Liver (tissue), 9 donors: ENCODE results near the gene ACTN2. TPM values are rescaled to one million over a fixed set of nuclear protein-coding genes. Genes with fewer than 3 reads are reported as not detected.
A peak's percentile ranks its signal among the peaks of the same experiment; 100 is the strongest.

ENCODE experiments used
- DNase-seq: peaks from one replicate; pipeline ENCODE4 v3.0.0-alpha.2; 2017; ENCODE audit warnings: low spot score
- H3K27ac ChIP-seq, 2 donors: one replicate each; pipeline ENCODE4 v1.7.0; 2013; ENCODE audit warnings: inconsistent platforms in 2 of 2, low read length in 2 of 2, control low read depth in 1 of 2, low read depth in 1 of 2, mild to moderate bottlenecking in 1 of 2
- H3K27me3 ChIP-seq, 4 donors: one replicate each; pipeline versions ENCODE4 v1.6.1 to v1.7.0; 2013; ENCODE audit warnings: low read length in 3 of 4, inconsistent platforms in 1 of 4, mild to moderate bottlenecking in 1 of 4, moderate library complexity in 1 of 4; ENCODE audit not compliant: control insufficient read depth in 4 of 4, insufficient read depth in 4 of 4
- H3K36me3 ChIP-seq, 4 donors: one replicate each; pipeline versions ENCODE4 v1.6.1 to v1.7.0; 2013; ENCODE audit warnings: low read length in 3 of 4, mild to moderate bottlenecking in 3 of 4, low read depth in 1 of 4, moderate library complexity in 1 of 4; ENCODE audit not compliant: control insufficient read depth in 4 of 4, insufficient read depth in 3 of 4
- H3K4me1 ChIP-seq, 4 donors: one replicate each; pipeline versions ENCODE4 v1.6.1 to v1.7.0; 2013; ENCODE audit warnings: low read length in 3 of 4, mild to moderate bottlenecking in 3 of 4, moderate library complexity in 1 of 4; ENCODE audit not compliant: control insufficient read depth in 4 of 4, insufficient read depth in 4 of 4
- H3K4me3 ChIP-seq, 3 donors: one replicate each; pipeline versions ENCODE4 v1.6.1 to v1.7.0; 2013; ENCODE audit warnings: low read length in 3 of 3, control low read depth in 1 of 3, low read depth in 1 of 3, mild to moderate bottlenecking in 1 of 3
- H3K9ac ChIP-seq, 2 donors: one replicate each; pipeline ENCODE4 v1.7.0; 2013; ENCODE audit warnings: low read length in 2 of 2, mild to moderate bottlenecking in 2 of 2, moderate library complexity in 2 of 2, control low read depth in 1 of 2, low read depth in 1 of 2
- H3K9me3 ChIP-seq, 4 donors: one replicate each; pipeline versions ENCODE4 v1.6.1 to v1.7.0; 2013; ENCODE audit warnings: low read length in 3 of 4; ENCODE audit not compliant: control insufficient read depth in 4 of 4
- ATF3 ChIP-seq: IDR thresholded peaks from 2 replicates; pipeline ENCODE4 v1.6.1; 2016; ENCODE audit warnings: antibody characterized with exemption
- CTCF ChIP-seq: fragments of 150-350 bp; IDR thresholded peaks from 2 replicates; pipeline ENCODE4 v1.5.1; 2017; ENCODE audit warnings: improper control_type of control experiment, low read depth, low read length; ENCODE audit not compliant: missing input control
- EGR1 ChIP-seq, 2 donors: IDR thresholded peaks; 2 replicates each; pipeline ENCODE4 v1.6.1; 2016 to 2018; ENCODE audit warnings: antibody characterized with exemption in 2 of 2, low read depth in 2 of 2
- GABPA ChIP-seq, 2 donors: IDR thresholded peaks in 1 of 2; conservative IDR thresholded peaks in 1 of 2; 2 replicates each; pipeline ENCODE4 v1.6.1; 2016; ENCODE audit warnings: antibody characterized with exemption in 2 of 2, mild to moderate bottlenecking in 1 of 2, moderate library complexity in 1 of 2
- HNF4A ChIP-seq, 2 donors: conservative IDR thresholded peaks; 2 replicates each; pipeline ENCODE4 v1.6.1; 2016; ENCODE audit warnings: antibody characterized with exemption in 2 of 2, mild to moderate bottlenecking in 2 of 2
- JUND ChIP-seq, 2 donors: IDR thresholded peaks; 2 replicates each; pipeline ENCODE4 v1.6.1; 2016; ENCODE audit warnings: antibody characterized with exemption in 2 of 2
- RAD21 ChIP-seq, 2 donors: IDR thresholded peaks; 2 replicates each; pipeline ENCODE4 v1.6.1; 2016; ENCODE audit warnings: antibody characterized with exemption in 2 of 2, mild to moderate bottlenecking in 2 of 2
- REST ChIP-seq: IDR thresholded peaks from 2 replicates; pipeline ENCODE4 v1.6.1; 2016; ENCODE audit warnings: antibody characterized with exemption, mild to moderate bottlenecking
- SP1 ChIP-seq: IDR thresholded peaks from 2 replicates; pipeline ENCODE4 v1.6.1; 2018; ENCODE audit warnings: antibody characterized with exemption, mild to moderate bottlenecking
- TAF1 ChIP-seq: conservative IDR thresholded peaks from 2 replicates; pipeline ENCODE4 v1.6.1; 2016; ENCODE audit warnings: antibody characterized with exemption, mild to moderate bottlenecking
- YY1 ChIP-seq: IDR thresholded peaks from 2 replicates; pipeline ENCODE4 v1.6.1; 2016; ENCODE audit warnings: antibody characterized with exemption, mild to moderate bottlenecking
- whole genome bisulfite sequencing: extraction: QIAGEN DNeasy Blood & Tissue Kit; methylation state at CpG from one replicate; pipeline ENCODE4 v1.1.7; 2013; 5-methylcytosine and 5-hydroxymethylcytosine counted together
- polyA plus RNA-seq, 2 donors: library from polyadenylated mRNA; stranded (reverse) in 1 of 2; unstranded in 1 of 2; fragments of 200-250 nt in 1 of 2; fragments of >200 nt in 1 of 2; fragmentation: Nextera tagmentation in 1 of 2; extraction: Ambion mirVana in 1 of 2; gene quantifications; one replicate each; pipeline versions ENCODE4 v1.2.1 to v1.2.3, GENCODE V29; 2013 to 2015
- total RNA-seq, 2 donors: library from RNA; depleted of rRNA; stranded (reverse); fragments of >200 nt; gene quantifications; one replicate each; pipeline ENCODE4 v1.2.3, GENCODE V29; 2014
- TF ChIP-seq, protein P1 (sequence below): IDR thresholded peaks from 2 replicates; pipeline ENCODE4 v1.6.1; 2016; ENCODE audit warnings: antibody characterized with exemption
- TF ChIP-seq, protein P2 (sequence below): IDR thresholded peaks from 2 replicates; pipeline ENCODE4 v1.6.1; 2016; ENCODE audit warnings: antibody characterized with exemption
- donor health status: healthy.
- donor health status: healthy.
- donor health status: healthy.
- donor health status: healthy.
- donor health status: healthy.

The ACTN2 gene
- total and polyA plus RNA-seq, 4 donors: 0.08 to 0.81 (median 0.15) TPM

DNA sequence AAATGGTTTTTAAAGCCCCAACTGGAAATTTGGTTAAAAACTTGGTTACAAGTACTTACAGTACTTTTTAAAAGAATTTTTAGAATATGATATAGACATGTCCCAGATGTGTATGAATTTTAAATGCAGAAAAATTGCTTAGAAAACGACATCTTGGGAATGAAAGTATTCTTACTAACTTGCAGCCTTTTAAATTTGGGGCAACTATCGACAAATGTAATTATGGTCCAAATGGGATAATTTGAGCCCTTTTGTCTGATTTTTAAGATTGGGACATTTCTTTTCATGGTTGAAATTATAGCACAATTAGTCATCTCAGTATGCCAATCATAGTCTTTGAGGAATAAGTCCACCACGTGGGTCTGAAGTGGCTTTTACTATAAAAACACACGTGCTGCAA is 65.6 kb downstream of the ACTN2 start:
- H3K9ac ChIP-seq: no peak overlapping the region
- WGBS: 70% methylated on average over 4 of the region's 4 CpGs
- peaks cover 0 to 4% (median 0%) of the 10 kb centered on the region in 4 donors for H3K27me3 ChIP-seq
- no peak for DNase-seq
- no peaks in the 10 kb centered on the region for H3K4me1 ChIP-seq
- no peaks in the 10 kb centered on the region for H3K36me3 ChIP-seq
- TF ChIP-seq EGR1 (IDR thresholded peaks at IDR 0.05; ENCODE audit: low read depth in 2 of 2) (no peak), YY1 (no peak), GABPA (IDR thresholded peaks at IDR 0.05 in 1 of 2, conservative IDR thresholded peaks at IDR 0.05 in 1 of 2) (no peak)
- TF ChIP-seq, protein P1, sequence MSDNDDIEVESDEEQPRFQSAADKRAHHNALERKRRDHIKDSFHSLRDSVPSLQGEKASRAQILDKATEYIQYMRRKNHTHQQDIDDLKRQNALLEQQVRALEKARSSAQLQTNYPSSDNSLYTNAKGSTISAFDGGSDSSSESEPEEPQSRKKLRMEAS: no peak
- no peak overlapping the region for H3K27ac ChIP-seq
- H3K9me3 ChIP-seq: no peaks in the 10 kb centered on the region
- H3K4me3 ChIP-seq: no peak overlapping the region

DNA sequence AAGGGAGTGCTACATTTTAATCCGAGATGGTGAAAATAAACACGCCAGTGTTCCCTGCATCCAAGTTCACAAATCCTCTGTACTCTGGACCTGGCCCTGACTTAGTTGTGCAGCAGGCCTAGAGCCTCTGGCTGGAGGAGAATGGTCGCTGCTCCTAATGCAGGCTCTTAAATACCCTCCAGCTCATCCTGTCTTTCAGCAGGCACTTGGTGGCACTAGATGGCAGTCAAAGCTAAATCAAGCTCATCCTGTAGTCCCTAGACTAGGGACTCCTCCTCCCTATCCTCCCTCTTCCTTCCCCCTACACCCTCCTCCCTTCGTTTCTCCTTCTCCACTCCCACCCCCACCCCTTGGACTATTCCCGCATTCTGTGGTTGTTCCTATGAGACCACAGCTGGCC is 67.2 kb downstream of the ACTN2 start:
- TF ChIP-seq RAD21 (IDR thresholded peaks at IDR 0.05) (peak; percentile 76 to 82), ATF3 (no peak), CTCF (peak; percentile 50)
- H3K36me3 ChIP-seq: no peaks in the 10 kb centered on the region
- H3K27me3 ChIP-seq: peaks cover 0 to 4% (median 0%) of the 10 kb centered on the region in 4 donors
- WGBS: 52% methylated on average over 5 of the region's 5 CpGs
- no peak overlapping the region for H3K9ac ChIP-seq
- H3K4me3 ChIP-seq: no peak overlapping the region
- H3K27ac ChIP-seq: no peak overlapping the region
- DNase-seq: no peak
- H3K9me3 ChIP-seq: no peaks in the 10 kb centered on the region
- no peaks in the 10 kb centered on the region for H3K4me1 ChIP-seq

DNA sequence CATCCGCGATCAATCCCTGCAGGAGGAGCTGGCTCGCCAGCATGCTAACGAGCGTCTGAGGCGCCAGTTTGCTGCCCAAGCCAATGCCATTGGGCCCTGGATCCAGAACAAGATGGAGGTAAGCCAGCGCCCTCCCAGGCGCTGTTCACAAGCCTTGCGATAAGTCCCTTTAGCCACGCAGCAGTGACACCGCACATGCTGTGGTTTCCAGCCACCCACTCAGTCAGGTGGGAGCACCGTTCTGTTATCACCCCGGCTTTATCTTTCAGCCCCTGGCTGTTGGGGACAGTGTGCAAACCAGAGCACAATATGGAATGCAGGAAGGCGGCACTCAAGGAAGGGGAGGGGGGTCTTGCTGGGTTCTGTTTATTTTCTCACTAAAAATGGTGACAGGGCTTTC is 67.7 kb downstream of the ACTN2 start:
- H3K27ac ChIP-seq: no peak overlapping the region
- H3K36me3 ChIP-seq: no peaks in the 10 kb centered on the region
- no peaks in the 10 kb centered on the region for H3K4me1 ChIP-seq
- H3K9ac ChIP-seq: no peak overlapping the region
- H3K4me3 ChIP-seq: no peak overlapping the region
- 89% methylated on average over 14 of the region's 14 CpGs for WGBS
- no peak for DNase-seq
- H3K27me3 ChIP-seq: peaks cover 0 to 4% (median 0%) of the 10 kb centered on the region in 4 donors
- no peaks in the 10 kb centered on the region for H3K9me3 ChIP-seq
- TF ChIP-seq YY1 (no peak), REST (no peak), JUND (IDR thresholded peaks at IDR 0.05) (no peak), TAF1 (no peak), SP1 (no peak), HNF4A (conservative IDR thresholded peaks at IDR 0.05) (no peak), RAD21 (IDR thresholded peaks at IDR 0.05) (no peak), EGR1 (IDR thresholded peaks at IDR 0.05; ENCODE audit: low read depth in 2 of 2) (no peak)
- TF ChIP-seq, protein P2, sequence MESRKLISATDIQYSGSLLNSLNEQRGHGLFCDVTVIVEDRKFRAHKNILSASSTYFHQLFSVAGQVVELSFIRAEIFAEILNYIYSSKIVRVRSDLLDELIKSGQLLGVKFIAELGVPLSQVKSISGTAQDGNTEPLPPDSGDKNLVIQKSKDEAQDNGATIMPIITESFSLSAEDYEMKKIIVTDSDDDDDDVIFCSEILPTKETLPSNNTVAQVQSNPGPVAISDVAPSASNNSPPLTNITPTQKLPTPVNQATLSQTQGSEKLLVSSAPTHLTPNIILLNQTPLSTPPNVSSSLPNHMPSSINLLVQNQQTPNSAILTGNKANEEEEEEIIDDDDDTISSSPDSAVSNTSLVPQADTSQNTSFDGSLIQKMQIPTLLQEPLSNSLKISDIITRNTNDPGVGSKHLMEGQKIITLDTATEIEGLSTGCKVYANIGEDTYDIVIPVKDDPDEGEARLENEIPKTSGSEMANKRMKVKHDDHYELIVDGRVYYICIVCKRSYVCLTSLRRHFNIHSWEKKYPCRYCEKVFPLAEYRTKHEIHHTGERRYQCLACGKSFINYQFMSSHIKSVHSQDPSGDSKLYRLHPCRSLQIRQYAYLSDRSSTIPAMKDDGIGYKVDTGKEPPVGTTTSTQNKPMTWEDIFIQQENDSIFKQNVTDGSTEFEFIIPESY: no peak
- TF ChIP-seq, protein P1: no peak
